ENCODE data around the gene PSPN. TPM values are rescaled to one million over a fixed set of nuclear protein-coding genes. Genes with fewer than 3 reads are reported as not detected.

The PSPN gene
- total and polyA plus RNA-seq, 2 donors (not counting 1 experiment from before 2014, with no cell fraction given): 1.1 to 3.0 TPM

GRCh38 chr19:6412447-6413091 lies 36.8 kb upstream of the PSPN start:
- H3K4me1 Mint-ChIP-seq: no peaks in the 10 kb centered on the region
- ATAC-seq (ENCODE audit: low read depth): peak; percentile 61
- Histone ChIP-seq H4K20me1 (ENCODE audit: control insufficient read depth, insufficient read depth, low read length, poor library complexity, severe bottlenecking) (peaks cover 36% of the 10 kb centered on the region), H3K27me3 (replicated peaks in 1 of 4; ENCODE audit: control extremely low read depth in 1 of 4, control insufficient read depth in 3 of 4, insufficient read depth in 4 of 4, low read length in 3 of 4) (no peaks in the 10 kb centered on the region), H3K9ac (ENCODE audit: low read length) (no peak overlapping the region), H3K27ac (ENCODE audit: low read length in 2 of 2) (no peak overlapping the region), H3K4me2 (replicated peaks; ENCODE audit: low read depth, low read length, poor library complexity, severe bottlenecking) (no peak overlapping the region), H3K36me3 (replicated peaks in 1 of 2; ENCODE audit: control extremely low read depth in 1 of 2, control insufficient read depth in 1 of 2, extremely low read depth in 1 of 2, insufficient read depth in 2 of 2, low read length in 1 of 2) (peaks cover 0 to 35% of the 10 kb centered on the region in 2 experiments), H3K9me3 (ENCODE audit: control extremely low read depth in 1 of 3, control insufficient read depth in 2 of 3, insufficient read depth in 1 of 3, low read length in 2 of 3) (no peaks in the 10 kb centered on the region), H3K4me1 (ENCODE audit: control insufficient read depth in 2 of 2, insufficient read depth in 2 of 2, low read length in 2 of 2) (no peaks in the 10 kb centered on the region), H3K79me2 (ENCODE audit: control insufficient read depth, insufficient read depth, low read length) (no peaks in the 10 kb centered on the region), H3K4me3 (ENCODE audit: control extremely low read depth in 1 of 5, extremely low read depth in 1 of 5, insufficient read depth in 1 of 5, low read depth in 2 of 5, low read length in 4 of 5) (no peak overlapping the region), H2AFZ (ENCODE audit: insufficient read depth, low read depth, low read length, poor library complexity, severe bottlenecking) (no peak overlapping the region)
- intact Hi-C loops (cut with micrococcal nuclease): no loop called here
- CTCF ChIA-PET: no interaction called here
- DNase-seq: peak; percentile 56
- WGBS (ENCODE audit: insufficient coverage): 81% methylated on average over 13 of the region's 15 CpGs
- H3K4me3 Mint-ChIP-seq: no peak overlapping the region
- H3K9me3 Mint-ChIP-seq (ENCODE audit: insufficient read depth): no peaks in the 10 kb centered on the region
- TF ChIP-seq CTCF (IDR thresholded peaks at IDR 0.05) (peak; percentile 53), EZH2 (IDR thresholded peaks at IDR 0.05; ENCODE audit: borderline replicate concordance, insufficient read depth, low read depth, low read length, poor library complexity, severe bottlenecking) (no peak)
- POLR2A ChIA-PET: no interaction called here
- no peaks in the 10 kb centered on the region for H3K27me3 Mint-ChIP-seq
- no peak overlapping the region for H3K27ac Mint-ChIP-seq

- 85% methylated on average over 12 of the region's 12 CpGs for WGBS (ENCODE audit: insufficient coverage)
- POLR2A ChIA-PET: no interaction called here
- H3K27ac Mint-ChIP-seq: no peak overlapping the region
- no peak for ATAC-seq (ENCODE audit: low read depth)
- no peaks in the 10 kb centered on the region for H3K27me3 Mint-ChIP-seq
- intact Hi-C loops (cut with micrococcal nuclease): no loop called here
- no peak overlapping the region for H3K4me3 Mint-ChIP-seq
- H4K20me1 ChIP-seq (ENCODE audit: control insufficient read depth, insufficient read depth, low read length, poor library complexity, severe bottlenecking): peaks cover 31% of the 10 kb centered on the region
- no peaks in the 10 kb centered on the region for H3K4me1 Mint-ChIP-seq
- H3K79me2 ChIP-seq (ENCODE audit: control insufficient read depth, insufficient read depth, low read length): no peaks in the 10 kb centered on the region
- peaks cover 0 to 30% of the 10 kb centered on the region in 2 experiments for H3K36me3 ChIP-seq (replicated peaks in 1 of 2; ENCODE audit: control extremely low read depth in 1 of 2, control insufficient read depth in 1 of 2, extremely low read depth in 1 of 2, insufficient read depth in 2 of 2, low read length in 1 of 2)
- H3K4me1 ChIP-seq (ENCODE audit: control insufficient read depth in 2 of 2, insufficient read depth in 2 of 2, low read length in 2 of 2): no peaks in the 10 kb centered on the region
- no peak for TF ChIP-seq CTCF (IDR thresholded peaks at IDR 0.05)
- no peak for TF ChIP-seq EZH2 (IDR thresholded peaks at IDR 0.05; ENCODE audit: borderline replicate concordance, insufficient read depth, low read depth, low read length, poor library complexity, severe bottlenecking)
- H3K4me2 ChIP-seq (replicated peaks; ENCODE audit: low read depth, low read length, poor library complexity, severe bottlenecking): no peak overlapping the region
- CTCF ChIA-PET: no interaction called here
- no peak overlapping the region for H2AFZ ChIP-seq (ENCODE audit: insufficient read depth, low read depth, low read length, poor library complexity, severe bottlenecking)
- no peak overlapping the region for H3K4me3 ChIP-seq (ENCODE audit: control extremely low read depth in 1 of 5, extremely low read depth in 1 of 5, insufficient read depth in 1 of 5, low read depth in 2 of 5, low read length in 4 of 5)
- no peaks in the 10 kb centered on the region for H3K27me3 ChIP-seq (replicated peaks in 1 of 4; ENCODE audit: control extremely low read depth in 1 of 4, control insufficient read depth in 3 of 4, insufficient read depth in 4 of 4, low read length in 3 of 4)
- no peaks in the 10 kb centered on the region for H3K9me3 Mint-ChIP-seq (ENCODE audit: insufficient read depth)
- H3K27ac ChIP-seq (ENCODE audit: low read length in 2 of 2): no peak overlapping the region
- no peak for DNase-seq
- no peaks in the 10 kb centered on the region for H3K9me3 ChIP-seq (ENCODE audit: control extremely low read depth in 1 of 3, control insufficient read depth in 2 of 3, insufficient read depth in 1 of 3, low read length in 2 of 3)
- H3K9ac ChIP-seq (ENCODE audit: low read length): no peak overlapping the region
These were observed 36.3 kb upstream of the PSPN start for GRCh38 chr19:6412061-6412446.

Measured in B cell (primary cell).